ENCODE data around the gene LCE1B.

DNA sequence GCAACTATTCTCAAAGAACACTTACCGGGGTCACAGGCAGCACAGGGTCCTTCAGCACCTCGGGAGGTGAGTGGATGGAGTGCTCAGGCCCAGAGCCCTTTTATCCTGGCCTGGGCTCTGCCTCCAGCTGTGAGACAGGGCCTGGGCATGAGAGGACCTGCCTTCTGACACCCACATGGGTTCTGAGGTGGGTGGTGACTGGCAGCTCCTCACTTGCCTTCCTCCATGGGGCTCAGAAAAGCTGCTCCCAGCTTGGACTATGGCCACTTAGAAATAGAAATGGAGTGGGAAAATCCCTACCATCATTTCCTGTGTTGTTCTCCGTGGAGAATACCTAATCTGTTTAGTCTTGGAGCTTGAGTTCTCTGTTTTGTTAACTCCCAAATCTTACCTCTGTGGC is 5.2 kb upstream of the LCE1B start, which contains the start of gene LCE1C:
- TF ChIP-seq, protein P1, sequence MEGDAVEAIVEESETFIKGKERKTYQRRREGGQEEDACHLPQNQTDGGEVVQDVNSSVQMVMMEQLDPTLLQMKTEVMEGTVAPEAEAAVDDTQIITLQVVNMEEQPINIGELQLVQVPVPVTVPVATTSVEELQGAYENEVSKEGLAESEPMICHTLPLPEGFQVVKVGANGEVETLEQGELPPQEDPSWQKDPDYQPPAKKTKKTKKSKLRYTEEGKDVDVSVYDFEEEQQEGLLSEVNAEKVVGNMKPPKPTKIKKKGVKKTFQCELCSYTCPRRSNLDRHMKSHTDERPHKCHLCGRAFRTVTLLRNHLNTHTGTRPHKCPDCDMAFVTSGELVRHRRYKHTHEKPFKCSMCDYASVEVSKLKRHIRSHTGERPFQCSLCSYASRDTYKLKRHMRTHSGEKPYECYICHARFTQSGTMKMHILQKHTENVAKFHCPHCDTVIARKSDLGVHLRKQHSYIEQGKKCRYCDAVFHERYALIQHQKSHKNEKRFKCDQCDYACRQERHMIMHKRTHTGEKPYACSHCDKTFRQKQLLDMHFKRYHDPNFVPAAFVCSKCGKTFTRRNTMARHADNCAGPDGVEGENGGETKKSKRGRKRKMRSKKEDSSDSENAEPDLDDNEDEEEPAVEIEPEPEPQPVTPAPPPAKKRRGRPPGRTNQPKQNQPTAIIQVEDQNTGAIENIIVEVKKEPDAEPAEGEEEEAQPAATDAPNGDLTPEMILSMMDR (IDR thresholded peaks at IDR 0.05): no peak
- no peak for TF ChIP-seq POLR2A (IDR thresholded peaks at IDR 0.05)

All from right lobe of liver (tissue), 4 donors.